SK-N-MC (cell line): ENCODE measurements around the gene RITA1.

Experiments used
- DNase-seq: peaks from one replicate; pipeline ENCODE4 v3.0.0-alpha.2; 2011; ENCODE audit warnings: low read depth, low spot score
- H3K27ac ChIP-seq: fragments of 200-600 bp; sonication (generic); 2 replicates; pipeline ENCODE4 v1.5.1; 2016; ENCODE audit warnings: mixed run types
- H3K36me3 ChIP-seq: fragments of 200-600 bp; sonication (generic); 2 replicates; pipeline ENCODE4 v1.6.1; 2017; ENCODE audit warnings: antibody characterized with exemption, low read length, mixed read lengths; ENCODE audit not compliant: insufficient read depth
- H3K4me3 ChIP-seq: fragments of 200-600 bp; sonication (generic); 2 replicates; pipeline ENCODE4 v1.5.1; 2016
- H3K9ac ChIP-seq: fragments of 200-600 bp; sonication (generic); 2 replicates; pipeline ENCODE4 v1.8.0; 2017; ENCODE audit warnings: mixed run types, mixed read lengths; ENCODE audit not compliant: insufficient read length
- H3K9me3 ChIP-seq: fragments of 200-600 bp; sonication (generic); 2 replicates; pipeline ENCODE4 v1.6.1; 2017; ENCODE audit warnings: low read depth, mild to moderate bottlenecking, antibody characterized with exemption, low read length, moderate library complexity, mixed read lengths
- EZH2 ChIP-seq: fragments of 200-600 bp; sonication (generic); IDR thresholded peaks from one replicate; pipeline ENCODE4 v1.6.1; 2017; ENCODE audit warnings: antibody characterized with exemption
- FOXP2 ChIP-seq: optimal IDR thresholded peaks from 2 replicates; pipeline ENCODE3; 2011; ENCODE audit warnings: mild to moderate bottlenecking, moderate library complexity; ENCODE audit not compliant: insufficient read depth; ENCODE audit errors: extremely low read length, control extremely low read depth
- POLR2AphosphoS5 ChIP-seq: IDR thresholded peaks from 2 replicates; pipeline ENCODE4 v1.6.1; 2012; ENCODE audit warnings: mild to moderate bottlenecking, low read depth, low read length, borderline replicate concordance

The RITA1 gene

DNA sequence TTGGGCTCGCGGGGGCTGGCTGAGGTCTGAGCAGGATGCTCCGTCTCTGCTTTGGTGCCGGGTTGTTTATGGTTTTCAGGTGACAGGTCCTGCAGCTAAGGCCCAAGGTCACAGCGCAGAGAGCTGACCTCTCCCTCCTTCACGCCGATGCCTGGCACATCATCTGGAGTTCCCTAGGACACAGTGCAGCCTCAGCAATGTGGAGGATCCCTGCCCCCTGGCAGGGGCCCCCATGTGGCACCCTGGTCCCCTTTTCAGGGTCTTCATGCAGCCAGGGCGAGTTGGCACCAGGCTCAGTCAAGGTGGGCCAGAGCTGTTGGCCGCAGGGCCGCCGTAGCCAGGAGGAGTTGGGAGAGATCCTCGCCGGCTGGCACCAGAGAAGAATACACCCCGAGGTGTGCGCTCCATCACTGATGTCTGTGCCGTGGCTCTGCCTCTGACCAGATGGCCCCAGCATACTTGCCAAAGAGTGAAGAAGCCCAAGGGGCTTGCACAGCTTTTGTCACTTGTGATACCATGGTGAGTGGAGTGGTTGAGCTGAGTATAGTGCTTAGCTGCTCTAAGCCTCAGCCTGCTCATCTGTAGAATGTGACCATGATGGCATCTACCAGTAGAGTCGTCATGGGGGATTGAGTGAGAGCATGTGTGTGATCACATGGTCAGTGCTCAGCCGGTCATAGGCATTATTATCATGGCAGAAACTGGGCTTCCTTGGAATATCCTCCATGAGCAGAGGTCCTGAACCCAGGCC lies 46.7 kb downstream of the RITA1 start:
- H3K9ac ChIP-seq = no peak overlapping the region
- DNase-seq = no peak
- H3K9me3 ChIP-seq = no peaks in the 10 kb centered on the region
- TF ChIP-seq POLR2AphosphoS5 = no peak
- TF ChIP-seq EZH2 = no peak
- TF ChIP-seq FOXP2 = no peak
- peaks cover 16% of the 10 kb centered on the region; the same call in 1 of the 2 replicates for H3K36me3 ChIP-seq
- H3K27ac ChIP-seq = no peak overlapping the region
- H3K4me3 ChIP-seq = peak overlapping the region; percentile 55

DNA sequence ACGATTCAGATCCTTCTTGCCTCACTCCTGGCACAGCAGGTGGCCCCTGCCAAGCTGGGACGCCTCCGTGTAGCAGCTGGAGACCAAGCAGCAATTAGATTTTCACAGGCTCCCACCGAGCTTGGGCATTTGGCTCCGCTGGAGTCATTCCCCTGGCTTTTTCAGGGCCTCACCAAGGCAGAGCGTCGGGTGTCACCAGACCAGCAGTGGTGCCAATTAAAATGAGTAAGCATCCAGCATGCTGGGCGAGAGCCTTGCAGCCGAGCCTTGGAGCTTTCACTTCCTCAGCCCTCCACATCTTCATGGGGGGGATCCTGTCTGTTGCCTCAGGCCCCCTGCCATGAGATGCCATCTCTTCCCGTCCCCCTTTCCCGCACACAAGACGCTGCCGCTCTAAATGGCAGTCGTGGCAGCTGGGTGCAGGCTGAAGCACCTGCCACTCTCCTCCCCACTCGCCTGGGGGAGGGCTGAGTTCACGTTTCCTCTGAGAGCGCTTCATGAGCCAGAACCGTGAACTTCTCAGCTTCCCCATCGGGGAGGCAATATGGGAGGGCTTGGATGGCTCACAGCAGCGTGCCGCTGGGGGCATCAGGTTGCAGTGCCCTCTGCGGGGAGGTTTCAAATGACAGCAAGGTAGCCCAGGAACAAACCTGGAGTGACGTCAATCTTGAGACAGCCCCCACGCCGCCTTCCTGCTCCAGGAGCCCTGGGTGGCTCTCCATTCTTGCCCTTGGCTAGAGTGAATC lies 47.5 kb downstream of the RITA1 start:
- Histone ChIP-seq H3K9me3 (no peaks in the 10 kb centered on the region), H3K9ac (no peak overlapping the region), H3K4me3 (peak overlapping the region; percentile 55), H3K36me3 (peaks cover 16% of the 10 kb centered on the region; the same call in 1 of the 2 replicates), H3K27ac (no peak overlapping the region)
- no peak for DNase-seq
- TF ChIP-seq POLR2AphosphoS5 = no peak
- no peak for TF ChIP-seq FOXP2
- TF ChIP-seq EZH2 = no peak

DNA sequence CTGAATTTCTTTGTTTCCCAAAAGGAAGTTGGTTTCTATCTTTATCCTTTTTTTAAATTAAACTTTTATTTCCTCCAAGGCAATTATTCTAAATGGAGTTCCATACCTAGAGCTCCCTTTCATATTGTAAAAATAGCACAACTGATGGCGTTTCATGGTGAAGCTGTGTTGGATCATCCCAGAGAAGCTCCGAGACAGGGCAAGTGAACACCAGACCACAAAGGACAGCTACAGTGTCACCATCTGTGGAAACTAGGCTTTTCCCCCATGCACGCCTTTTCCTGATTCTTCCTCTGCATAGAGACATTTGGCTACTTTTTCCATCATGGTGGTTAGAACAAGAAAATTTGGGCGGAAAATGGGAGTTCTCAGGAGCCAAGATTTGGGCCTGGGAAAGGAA lies 48.4 kb downstream of the RITA1 start:
- Histone ChIP-seq H3K9ac (no peak overlapping the region), H3K27ac (no peak overlapping the region), H3K4me3 (no peak overlapping the region), H3K36me3 (peaks cover 16% of the 10 kb centered on the region; the same call in 1 of the 2 replicates), H3K9me3 (no peaks in the 10 kb centered on the region)
- TF ChIP-seq POLR2AphosphoS5 (no peak), FOXP2 (no peak), EZH2 (no peak)
- no peak for DNase-seq

DNA sequence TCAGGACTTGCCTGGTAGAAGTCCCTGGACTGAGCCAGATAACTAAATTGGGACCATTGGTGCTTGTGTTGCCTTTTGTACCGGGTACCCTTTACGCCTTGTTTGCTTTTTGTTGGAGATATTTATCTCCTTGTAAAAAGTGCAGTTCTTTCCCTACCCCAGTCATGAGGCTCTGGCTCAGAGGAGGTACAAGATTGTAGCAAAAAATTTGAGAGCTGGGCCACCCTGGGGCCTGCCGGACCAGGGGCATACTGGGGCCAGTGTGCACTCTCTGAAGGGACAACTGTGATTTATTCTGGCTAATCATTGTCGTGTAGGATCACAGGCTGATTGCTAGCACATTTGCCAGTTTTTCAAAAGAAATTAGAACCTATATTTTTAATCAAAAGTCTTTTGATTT lies 49.0 kb downstream of the RITA1 start:
- Histone ChIP-seq H3K9me3 (no peaks in the 10 kb centered on the region), H3K36me3 (peaks cover 16% of the 10 kb centered on the region; the same call in 1 of the 2 replicates), H3K4me3 (no peak overlapping the region), H3K9ac (no peak overlapping the region), H3K27ac (no peak overlapping the region)
- TF ChIP-seq POLR2AphosphoS5 (no peak), FOXP2 (no peak), EZH2 (no peak)
- DNase-seq = no peak

DNA sequence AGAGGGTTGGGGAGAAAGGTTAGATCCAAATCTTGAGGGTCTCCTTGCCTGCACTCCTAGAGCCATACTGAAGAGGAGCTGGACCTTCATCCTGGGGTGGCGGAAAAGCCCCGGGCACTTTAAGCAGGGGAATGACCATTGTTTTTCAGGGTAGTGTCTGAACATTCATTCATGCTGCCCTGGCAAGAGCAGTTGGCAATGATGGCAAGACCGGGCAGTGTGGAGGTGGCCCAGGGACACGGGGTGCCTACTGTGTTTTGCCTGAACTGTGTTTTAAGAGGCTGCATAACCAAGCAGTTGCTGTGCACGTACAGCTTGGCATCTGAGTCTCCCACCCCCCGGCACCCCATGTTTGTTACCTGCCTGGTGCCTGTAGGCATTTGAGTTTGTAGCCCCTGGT lies 50.5 kb downstream of the RITA1 start:
- Histone ChIP-seq H3K9me3 (no peaks in the 10 kb centered on the region), H3K27ac (no peak overlapping the region), H3K36me3 (peaks cover 13% of the 10 kb centered on the region; the same call in 1 of the 2 replicates), H3K9ac (no peak overlapping the region), H3K4me3 (no peak overlapping the region)
- TF ChIP-seq FOXP2 (no peak), EZH2 (no peak), POLR2AphosphoS5 (no peak)
- no peak for DNase-seq

DNA sequence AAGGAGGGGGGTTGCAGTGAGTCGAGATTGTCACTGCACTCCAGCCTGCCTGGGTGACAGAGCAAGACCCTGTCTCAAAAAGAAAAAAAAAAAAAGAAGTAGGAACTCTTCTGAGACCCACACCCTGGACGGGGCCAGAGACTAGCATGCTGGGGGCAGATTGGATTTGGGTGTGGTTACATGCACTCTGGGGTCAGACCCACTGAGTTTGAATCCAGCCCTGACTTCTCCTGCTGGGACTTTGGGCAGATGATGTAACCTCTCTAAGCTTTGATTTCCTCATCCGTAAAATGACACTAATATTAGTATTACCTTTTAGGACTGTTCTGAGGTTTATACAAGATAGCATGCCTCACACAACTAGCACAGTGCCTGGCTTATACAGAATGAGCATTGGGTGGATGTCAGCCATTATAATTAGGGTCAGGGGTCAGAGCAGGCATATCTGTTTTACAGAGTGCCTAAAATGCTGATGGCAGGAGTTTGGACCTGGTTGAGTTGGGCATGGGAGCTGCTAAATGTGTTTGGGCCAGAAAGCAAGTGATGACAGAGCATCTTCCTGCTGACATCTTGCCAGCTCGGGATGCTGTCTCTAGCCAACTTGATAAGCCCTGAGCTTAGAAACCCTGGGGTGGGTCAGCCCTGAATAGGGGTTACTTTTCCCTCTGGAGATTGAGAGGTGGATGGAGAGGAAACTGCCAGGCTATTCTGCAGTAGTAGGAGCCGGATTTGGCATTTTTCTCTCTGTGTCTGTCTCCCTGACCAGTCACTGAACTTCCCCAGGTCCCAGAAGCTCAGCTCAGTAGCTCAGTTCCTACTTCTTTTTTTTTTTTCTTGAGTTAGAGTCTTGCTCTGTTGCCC lies 51.2 kb downstream of the RITA1 start:
- H3K4me3 ChIP-seq = no peak overlapping the region
- no peak overlapping the region for H3K9ac ChIP-seq
- TF ChIP-seq FOXP2 (no peak), EZH2 (no peak), POLR2AphosphoS5 (no peak)
- no peak for DNase-seq
- no peaks in the 10 kb centered on the region for H3K9me3 ChIP-seq
- H3K36me3 ChIP-seq = peaks cover 5% of the 10 kb centered on the region; the same call in 1 of the 2 replicates
- no peak overlapping the region for H3K27ac ChIP-seq

DNA sequence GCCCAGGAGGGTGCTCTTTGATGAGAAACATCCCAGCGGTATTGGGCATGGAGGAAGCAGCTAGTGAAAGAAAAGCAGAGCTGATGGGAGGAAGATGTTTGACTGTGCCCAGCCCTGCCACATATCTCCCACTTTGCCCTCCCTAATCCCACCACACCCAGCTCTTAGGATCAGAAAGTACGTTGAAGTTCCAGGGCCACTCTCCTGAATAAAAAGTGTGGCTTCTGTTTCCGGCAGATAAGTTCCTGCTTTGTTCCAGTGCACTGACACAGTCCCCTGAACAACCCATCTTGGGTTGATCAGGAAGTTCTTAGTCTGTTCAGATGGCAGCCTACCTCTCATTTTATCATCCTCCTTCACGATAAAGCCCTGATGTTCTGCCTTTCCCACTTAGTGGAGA lies 52.2 kb downstream of the RITA1 start:
- DNase-seq = no peak

DNA sequence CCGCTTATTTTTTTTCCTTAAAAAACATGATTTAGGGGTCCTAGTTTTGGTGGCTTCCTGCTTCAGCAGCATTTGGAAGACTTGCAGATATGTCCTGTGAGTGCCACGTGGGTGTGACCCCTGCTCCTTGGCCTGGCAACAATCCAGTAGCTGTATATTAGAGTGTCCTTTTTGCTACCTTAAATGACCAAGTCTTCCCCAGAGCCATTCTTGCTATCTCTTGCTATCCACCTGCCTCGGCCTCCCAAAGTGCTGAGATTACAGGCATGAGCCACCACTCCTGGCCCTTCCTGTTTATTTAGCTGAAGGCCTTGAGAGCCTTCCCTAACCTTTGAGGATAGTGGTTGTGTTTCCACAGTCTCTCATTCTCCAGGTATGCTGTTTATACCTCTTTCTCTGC lies 52.8 kb downstream of the RITA1 start:
- Histone ChIP-seq H3K9me3 (no peaks in the 10 kb centered on the region), H3K4me3 (no peak overlapping the region), H3K9ac (no peak overlapping the region), H3K27ac (no peak overlapping the region), H3K36me3 (no peaks in the 10 kb centered on the region)
- no peak for DNase-seq
- no peak for TF ChIP-seq EZH2
- no peak for TF ChIP-seq POLR2AphosphoS5
- TF ChIP-seq FOXP2 = no peak

More for the DNA sequence above, 52.2 kb downstream of the RITA1 start:
- no peak for TF ChIP-seq EZH2
- no peak for TF ChIP-seq FOXP2
- no peak for TF ChIP-seq POLR2AphosphoS5
- no peaks in the 10 kb centered on the region for H3K9me3 ChIP-seq
- H3K4me3 ChIP-seq = no peak overlapping the region
- no peak overlapping the region for H3K9ac ChIP-seq
- no peak overlapping the region for H3K27ac ChIP-seq
- H3K36me3 ChIP-seq = no peaks in the 10 kb centered on the region
